ENCODE data around the gene SLC29A1.

Gene SLC29A1

GRCh38 chr6:44270526-44271405, 47.4 kb downstream of the SLC29A1 start:
- DNase-seq = no peak

- DNase-seq = no peak
Observed at GRCh38 chr6:44271406-44271723, 48.0 kb downstream of the SLC29A1 start.

- DNase-seq = no peak
Observed at GRCh38 chr6:44271914-44272313, 48.5 kb downstream of the SLC29A1 start.

GRCh38 chr6:44272529-44272928, 49.1 kb downstream of the SLC29A1 start:
- DNase-seq = no peak

GRCh38 chr6:44272999-44273566, 49.7 kb downstream of the SLC29A1 start:
- DNase-seq = no peak

GRCh38 chr6:44273617-44274016, 50.2 kb downstream of the SLC29A1 start:
- DNase-seq = no peak

- no peak for DNase-seq
Observed at GRCh38 chr6:44275271-44275748, 51.9 kb downstream of the SLC29A1 start.

GRCh38 chr6:44275749-44276648, 52.6 kb downstream of the SLC29A1 start:
- no peak for DNase-seq

GRCh38 chr6:44276667-44277640, 53.6 kb downstream of the SLC29A1 start:
- DNase-seq = no peak

GRCh38 chr6:44277763-44278162, 54.4 kb downstream of the SLC29A1 start:
- DNase-seq = no peak

GRCh38 chr6:44278315-44278714, 54.9 kb downstream of the SLC29A1 start:
- DNase-seq = no peak

GRCh38 chr6:44278774-44279697, 55.6 kb downstream of the SLC29A1 start:
- no peak for DNase-seq

Data from effector CD4-positive, alpha-beta T cell (primary cell).